ENCODE measurements around the gene CNTNAP5. TPM values are rescaled to one million over a fixed set of nuclear protein-coding genes. Genes with fewer than 3 reads are reported as not detected.

The CNTNAP5 gene
- total and polyA plus RNA-seq, 2 donors (not counting 3 experiments of a cell fraction or from before 2014, with no cell fraction given) = not detected

- no peaks in the 10 kb centered on the region for H3K27me3 ChIP-seq (ENCODE audit: control insufficient read depth in 2 of 2, insufficient read depth in 2 of 2, low read length in 2 of 2)
- no peak overlapping the region for H3K4me3 ChIP-seq (replicated peaks in 1 of 3; ENCODE audit: insufficient read depth in 1 of 3, low read depth in 1 of 3, low read length in 3 of 3)
- H3K79me2 ChIP-seq (ENCODE audit: control insufficient read depth, insufficient read depth, low read length) = no peaks in the 10 kb centered on the region
- ChIA-PET POLR2A (no interaction called here), CTCF (no interaction called here)
- H3K9me1 ChIP-seq (replicated peaks; ENCODE audit: control insufficient read depth, extremely low read depth, insufficient read depth, low read length) = no peaks in the 10 kb centered on the region
- no peak for DNase-seq (ENCODE audit: low read depth, low spot score)
- BruUV-seq (replicated peaks) = no TSS peak
- intact Hi-C loops (cut with micrococcal nuclease) (no loop called here), dilution Hi-C loops (cut with MboI; ENCODE audit: extremely low pct_ligation_motif_present, low sequenced_read_pairs) (no loop called here)
- H3K27ac ChIP-seq (ENCODE audit: insufficient read depth, low read depth, low read length) = no peak overlapping the region
- no peak for FAIRE-seq
- H3K4me1 ChIP-seq (ENCODE audit: control insufficient read depth, extremely low read depth, insufficient read depth, low read length) = no peaks in the 10 kb centered on the region
- H3K9ac ChIP-seq (replicated peaks; ENCODE audit: extremely low read depth, insufficient read depth, low read length) = no peak overlapping the region
- no peaks in the 10 kb centered on the region for H4K20me1 ChIP-seq (replicated peaks; ENCODE audit: control insufficient read depth, extremely low read depth, insufficient read depth, low read length)
- H3K4me2 ChIP-seq (ENCODE audit: insufficient read depth, low read length) = no peak overlapping the region
- no peak for TF ChIP-seq FOS (IDR thresholded peaks at IDR 0.05; ENCODE audit: borderline replicate concordance, insufficient read depth, low read length)
- TF ChIP-seq MYC (IDR thresholded peaks at IDR 0.05; ENCODE audit: low read depth, low read length) = no peak
- no peak for TF ChIP-seq GATA2 (IDR thresholded peaks at IDR 0.05; ENCODE audit: insufficient read depth, insufficient read length, low read depth, low read length)
- no peak for TF ChIP-seq POLR2AphosphoS5 (IDR thresholded peaks at IDR 0.05; ENCODE audit: insufficient read depth, low read depth, low read length)
- TF ChIP-seq CTCF (IDR thresholded peaks at IDR 0.05; ENCODE audit: extremely low read depth in 1 of 2, insufficient read depth in 1 of 2, low read depth in 1 of 2, low read length in 2 of 2) = no peak
- TF ChIP-seq, protein P1, sequence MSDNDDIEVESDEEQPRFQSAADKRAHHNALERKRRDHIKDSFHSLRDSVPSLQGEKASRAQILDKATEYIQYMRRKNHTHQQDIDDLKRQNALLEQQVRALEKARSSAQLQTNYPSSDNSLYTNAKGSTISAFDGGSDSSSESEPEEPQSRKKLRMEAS (IDR thresholded peaks at IDR 0.05; ENCODE audit: insufficient read depth, insufficient read length) = no peak
- TF ChIP-seq POLR2A (IDR thresholded peaks at IDR 0.05; ENCODE audit: low read depth, low read length) = no peak
- no peak for TF ChIP-seq JUN (IDR thresholded peaks at IDR 0.05; ENCODE audit: borderline replicate concordance, insufficient read depth, insufficient read length, low read depth)
- TF ChIP-seq EZH2 (IDR thresholded peaks at IDR 0.05; ENCODE audit: borderline replicate concordance, low read depth, low read length, severe bottlenecking) = no peak
- H3K9me3 ChIP-seq (replicated peaks; ENCODE audit: control insufficient read depth, insufficient read depth, low read length) = no peaks in the 10 kb centered on the region
- H2AFZ ChIP-seq (ENCODE audit: low read depth, low read length) = no peak overlapping the region
- H3K36me3 ChIP-seq (ENCODE audit: control insufficient read depth in 2 of 2, extremely low read depth in 1 of 2, insufficient read depth in 2 of 2, low read length in 2 of 2) = no peaks in the 10 kb centered on the region
Measured at GRCh38 chr2:124911560-124911959, 886.5 kb downstream of the CNTNAP5 start.

All from endothelial cell of umbilical vein (primary cell).